ENCODE measurements around the gene MAP3K3.

- TF ChIP-seq CTCF (conservative IDR thresholded peaks at IDR 0.05), result no peak
- no peak for TF ChIP-seq EZH2 (IDR thresholded peaks at IDR 0.05; ENCODE audit: low read depth)
Measured at GRCh38 chr17:63709110-63709509, 86.9 kb downstream of the MAP3K3 start.
